Measurements from ENCODE around the gene EGR4.

The EGR4 gene

DNA sequence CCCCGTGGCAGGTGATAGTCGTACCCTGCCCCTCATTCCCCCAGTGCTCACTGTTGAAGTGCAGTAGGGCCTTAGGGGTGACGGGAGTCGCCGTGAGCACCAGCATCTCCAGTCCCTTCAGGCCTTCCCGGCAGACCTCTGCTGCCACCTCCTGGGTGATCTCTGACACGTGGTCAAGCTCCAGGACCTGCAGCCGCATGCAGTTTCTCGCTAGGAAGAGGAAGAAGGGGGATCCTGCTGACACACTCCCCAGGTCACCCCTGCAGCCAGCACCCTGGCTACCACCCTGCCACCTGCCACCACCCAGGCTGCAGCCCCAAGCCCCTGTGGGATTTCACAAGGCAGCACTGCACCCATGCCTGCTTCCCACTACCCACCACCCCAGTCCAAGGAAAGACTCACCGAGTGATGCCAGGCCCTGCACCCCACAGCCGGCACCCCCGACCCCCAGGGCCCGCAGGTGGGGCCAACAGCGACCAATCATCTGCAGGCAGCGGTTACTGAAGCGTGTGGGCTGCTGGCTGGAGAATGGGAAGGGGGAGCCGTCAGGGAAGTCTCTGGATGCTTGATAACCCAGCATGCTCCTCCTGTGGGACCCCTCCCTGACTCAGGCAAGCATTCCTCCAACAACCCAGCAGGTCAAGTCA lies 32.9 kb downstream of the EGR4 start:
- no peaks in the 10 kb centered on the region for H3K36me3 ChIP-seq (ENCODE audit: control insufficient read depth, insufficient read depth, low read length, severe bottlenecking)
- no peak overlapping the region for H3K9ac ChIP-seq (ENCODE audit: low read length)
- no peak overlapping the region for H3K4me3 ChIP-seq (ENCODE audit: low read length)
- H3K9me3 ChIP-seq (ENCODE audit: control insufficient read depth, low read length), result no peaks in the 10 kb centered on the region
- no peaks in the 10 kb centered on the region for H3K27me3 ChIP-seq (replicated peaks; ENCODE audit: control insufficient read depth, insufficient read depth, low read length)
- no peaks in the 10 kb centered on the region for H3K4me1 ChIP-seq (ENCODE audit: control insufficient read depth, insufficient read depth, low read length)
- peak; percentile 48 for DNase-seq (ENCODE audit: low read depth)

DNA sequence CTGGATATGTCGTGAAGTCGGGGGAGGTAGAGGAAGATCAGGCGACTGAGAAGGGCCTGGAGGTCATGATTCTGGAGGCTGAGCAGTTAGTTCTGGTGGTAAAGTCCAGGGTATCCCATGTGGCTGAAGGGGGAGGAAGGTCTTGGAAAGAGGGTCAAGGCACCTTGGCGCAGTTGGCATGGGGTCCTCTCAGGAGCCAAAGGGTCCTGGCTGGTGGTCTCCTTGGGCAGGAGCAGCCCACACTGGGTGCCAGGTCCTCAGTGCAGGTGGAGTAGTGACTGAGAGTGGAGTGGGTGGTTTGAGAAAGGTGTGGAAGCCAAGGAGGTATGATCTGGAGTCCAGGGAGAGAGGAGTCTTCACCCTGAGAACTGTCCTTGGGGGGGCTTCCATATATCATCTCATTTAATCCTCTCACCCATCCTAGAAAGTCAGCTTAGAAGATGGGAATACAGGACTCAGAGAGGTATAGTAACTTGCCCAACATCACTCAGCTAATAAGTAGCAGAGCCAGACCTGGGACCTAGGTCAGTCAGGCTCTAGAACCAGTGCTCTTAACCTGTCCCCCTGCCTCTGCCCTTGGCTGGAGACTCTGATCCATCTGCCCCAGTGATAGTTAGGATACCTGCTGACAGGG lies 33.5 kb downstream of the EGR4 start:
- peaks cover 2% of the 10 kb centered on the region for H3K4me1 ChIP-seq (ENCODE audit: control insufficient read depth, insufficient read depth, low read length)
- no peak for DNase-seq (ENCODE audit: low read depth)
- no peak overlapping the region for H3K9ac ChIP-seq (ENCODE audit: low read length)
- H3K4me3 ChIP-seq (ENCODE audit: low read length), result no peak overlapping the region
- H3K27me3 ChIP-seq (replicated peaks; ENCODE audit: control insufficient read depth, insufficient read depth, low read length), result no peaks in the 10 kb centered on the region
- H3K9me3 ChIP-seq (ENCODE audit: control insufficient read depth, low read length), result no peaks in the 10 kb centered on the region
- peaks cover under 1% of the 10 kb centered on the region for H3K36me3 ChIP-seq (ENCODE audit: control insufficient read depth, insufficient read depth, low read length, severe bottlenecking)

DNA sequence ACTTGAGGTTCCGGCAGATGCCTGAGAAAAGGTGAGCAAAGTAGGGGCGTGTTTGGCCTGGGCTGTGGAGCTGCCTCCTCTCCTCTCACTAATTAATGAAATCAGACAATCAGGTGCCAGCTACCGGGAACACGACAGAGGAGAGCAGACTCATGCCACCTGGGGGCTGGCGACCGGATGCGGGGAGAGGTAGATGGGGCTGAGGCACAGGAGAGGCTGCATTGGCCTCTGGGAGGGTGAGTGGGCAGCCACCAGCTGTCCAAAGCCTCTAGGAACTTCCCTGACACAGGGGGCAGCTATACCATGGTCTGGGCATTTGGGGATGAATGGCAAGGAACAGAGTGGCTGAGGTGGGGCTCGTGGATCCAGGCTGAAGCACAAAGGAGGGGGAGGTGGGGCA lies 34.1 kb downstream of the EGR4 start:
- DNase-seq (ENCODE audit: low read depth), result no peak
- peaks cover 3% of the 10 kb centered on the region for H3K4me1 ChIP-seq (ENCODE audit: control insufficient read depth, insufficient read depth, low read length)
- H3K4me3 ChIP-seq (ENCODE audit: low read length), result no peak overlapping the region
- no peaks in the 10 kb centered on the region for H3K27me3 ChIP-seq (replicated peaks; ENCODE audit: control insufficient read depth, insufficient read depth, low read length)
- peaks cover 6% of the 10 kb centered on the region for H3K36me3 ChIP-seq (ENCODE audit: control insufficient read depth, insufficient read depth, low read length, severe bottlenecking)
- no peak overlapping the region for H3K9ac ChIP-seq (ENCODE audit: low read length)
- no peaks in the 10 kb centered on the region for H3K9me3 ChIP-seq (ENCODE audit: control insufficient read depth, low read length)

DNA sequence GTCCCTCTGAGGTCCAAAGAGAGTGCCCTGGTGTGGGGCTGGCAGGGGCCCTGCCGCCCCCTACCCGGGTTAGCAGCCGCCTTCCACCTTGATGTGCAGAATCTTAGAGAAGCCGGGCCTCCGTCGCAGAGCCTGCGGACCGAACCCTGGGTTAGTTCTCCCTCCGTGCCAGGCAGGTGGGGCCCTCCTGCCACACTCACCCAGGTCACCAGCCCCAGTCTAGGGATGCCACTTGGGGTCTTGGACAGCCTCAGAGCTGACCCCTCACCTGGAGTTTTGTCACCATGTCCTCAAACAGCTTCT lies 34.5 kb downstream of the EGR4 start:
- no peak for DNase-seq (ENCODE audit: low read depth)

DNA sequence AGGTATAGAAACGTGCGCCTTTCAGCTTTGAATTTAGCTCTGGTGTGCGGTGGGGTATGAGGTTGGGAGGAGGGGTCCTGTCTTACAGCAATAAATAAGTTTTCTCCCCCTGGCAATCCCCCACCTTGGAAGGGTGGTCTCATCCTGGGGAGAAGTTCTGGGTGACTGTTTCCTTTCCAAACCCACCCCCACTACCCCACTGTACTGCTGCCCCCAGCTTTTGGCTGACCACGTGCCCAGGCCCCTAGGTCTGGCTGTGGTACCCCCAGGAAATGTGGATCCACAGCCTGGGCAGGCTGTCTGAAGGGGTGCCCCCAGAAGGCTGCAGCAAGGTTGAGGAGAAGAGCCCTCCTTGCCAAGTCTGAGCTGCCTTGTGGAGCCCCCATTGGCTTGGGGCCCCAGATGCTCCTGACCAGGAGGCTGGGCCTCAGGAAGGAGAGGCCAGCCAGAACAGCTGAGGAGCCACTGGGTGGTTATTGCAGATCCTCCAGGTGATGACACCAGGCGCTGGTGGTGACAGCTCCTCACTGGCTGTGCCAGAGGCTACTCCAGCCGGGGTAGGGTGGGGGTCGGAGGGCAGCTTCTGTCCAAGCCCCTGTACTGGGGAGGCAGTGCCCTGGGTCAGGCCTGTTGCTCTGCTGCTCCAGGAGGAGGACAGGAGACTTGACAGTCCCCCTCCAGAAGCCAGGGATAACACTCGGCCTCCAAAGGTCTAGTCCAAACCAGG lies 35.0 kb downstream of the EGR4 start:
- Histone ChIP-seq H3K4me1 (ENCODE audit: control insufficient read depth, insufficient read depth, low read length) (peaks cover 3% of the 10 kb centered on the region), H3K9me3 (ENCODE audit: control insufficient read depth, low read length) (no peaks in the 10 kb centered on the region), H3K4me3 (ENCODE audit: low read length) (no peak overlapping the region), H3K36me3 (ENCODE audit: control insufficient read depth, insufficient read depth, low read length, severe bottlenecking) (peaks cover 16% of the 10 kb centered on the region), H3K27me3 (replicated peaks; ENCODE audit: control insufficient read depth, insufficient read depth, low read length) (no peaks in the 10 kb centered on the region), H3K9ac (ENCODE audit: low read length) (no peak overlapping the region)
- no peak for DNase-seq (ENCODE audit: low read depth)

More for the DNA sequence above, 34.5 kb downstream of the EGR4 start:
- H3K27me3 ChIP-seq (replicated peaks; ENCODE audit: control insufficient read depth, insufficient read depth, low read length), result no peaks in the 10 kb centered on the region
- H3K4me1 ChIP-seq (ENCODE audit: control insufficient read depth, insufficient read depth, low read length), result peaks cover 3% of the 10 kb centered on the region
- H3K9me3 ChIP-seq (ENCODE audit: control insufficient read depth, low read length), result no peaks in the 10 kb centered on the region
- peaks cover 10% of the 10 kb centered on the region for H3K36me3 ChIP-seq (ENCODE audit: control insufficient read depth, insufficient read depth, low read length, severe bottlenecking)
- no peak overlapping the region for H3K9ac ChIP-seq (ENCODE audit: low read length)
- no peak overlapping the region for H3K4me3 ChIP-seq (ENCODE audit: low read length)

DNA sequence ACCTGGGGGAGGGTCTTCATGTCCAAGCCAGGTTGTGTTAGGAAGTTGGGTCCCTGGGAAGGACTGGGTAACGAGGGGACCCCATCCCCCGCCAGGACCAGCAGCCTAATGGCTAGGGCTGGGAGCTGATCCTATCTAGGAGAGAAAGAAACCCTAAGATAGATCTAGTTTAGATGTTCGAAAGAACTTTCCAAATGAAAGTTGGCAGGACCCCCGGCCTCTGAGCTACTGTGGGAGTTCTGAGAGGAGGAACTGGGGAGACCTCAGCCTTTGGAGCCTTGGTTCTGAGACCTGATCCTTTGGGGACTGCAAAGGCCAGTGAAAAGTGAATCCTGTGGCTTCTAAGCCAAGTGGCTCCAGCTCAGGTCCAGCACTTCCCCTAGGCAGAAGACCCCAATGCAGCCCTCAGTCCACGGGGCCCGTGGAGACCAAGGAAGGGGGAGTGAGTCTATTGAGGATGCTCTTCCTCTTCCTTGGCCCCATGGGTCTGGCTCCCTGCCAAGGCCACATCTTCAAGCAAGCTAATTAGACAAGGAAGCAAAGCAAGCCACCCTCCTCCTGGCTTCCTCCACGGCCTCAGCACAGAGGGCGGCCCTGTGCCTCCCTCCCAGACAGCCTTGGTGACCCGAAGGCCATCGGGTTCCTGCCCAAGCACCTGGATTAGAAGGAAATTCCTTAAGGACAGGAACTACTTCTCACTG lies 35.8 kb downstream of the EGR4 start:
- Histone ChIP-seq H3K27me3 (replicated peaks; ENCODE audit: control insufficient read depth, insufficient read depth, low read length) (no peaks in the 10 kb centered on the region), H3K36me3 (ENCODE audit: control insufficient read depth, insufficient read depth, low read length, severe bottlenecking) (peaks cover 23% of the 10 kb centered on the region), H3K9ac (ENCODE audit: low read length) (no peak overlapping the region), H3K4me3 (ENCODE audit: low read length) (no peak overlapping the region), H3K9me3 (ENCODE audit: control insufficient read depth, low read length) (no peaks in the 10 kb centered on the region), H3K4me1 (ENCODE audit: control insufficient read depth, insufficient read depth, low read length) (peaks cover 3% of the 10 kb centered on the region)
- no peak for DNase-seq (ENCODE audit: low read depth)

GRCh38 chr2:73257021-73257420 lies 36.3 kb downstream of the EGR4 start:
- Histone ChIP-seq H3K27me3 (replicated peaks; ENCODE audit: control insufficient read depth, insufficient read depth, low read length) (no peaks in the 10 kb centered on the region), H3K4me1 (ENCODE audit: control insufficient read depth, insufficient read depth, low read length) (peaks cover 3% of the 10 kb centered on the region), H3K36me3 (ENCODE audit: control insufficient read depth, insufficient read depth, low read length, severe bottlenecking) (peaks cover 28% of the 10 kb centered on the region), H3K9ac (ENCODE audit: low read length) (no peak overlapping the region), H3K4me3 (ENCODE audit: low read length) (no peak overlapping the region), H3K9me3 (ENCODE audit: control insufficient read depth, low read length) (no peaks in the 10 kb centered on the region)
- DNase-seq (ENCODE audit: low read depth), result no peak

GRCh38 chr2:73256618-73256922 lies 36.8 kb downstream of the EGR4 start:
- H3K4me3 ChIP-seq (ENCODE audit: low read length), result no peak overlapping the region
- H3K4me1 ChIP-seq (ENCODE audit: control insufficient read depth, insufficient read depth, low read length), result peaks cover 3% of the 10 kb centered on the region
- no peaks in the 10 kb centered on the region for H3K9me3 ChIP-seq (ENCODE audit: control insufficient read depth, low read length)
- H3K9ac ChIP-seq (ENCODE audit: low read length), result no peak overlapping the region
- no peak for DNase-seq (ENCODE audit: low read depth)
- H3K27me3 ChIP-seq (replicated peaks; ENCODE audit: control insufficient read depth, insufficient read depth, low read length), result no peaks in the 10 kb centered on the region
- H3K36me3 ChIP-seq (ENCODE audit: control insufficient read depth, insufficient read depth, low read length, severe bottlenecking), result peaks cover 32% of the 10 kb centered on the region

GRCh38 chr2:73255907-73256617 lies 37.3 kb downstream of the EGR4 start:
- Histone ChIP-seq H3K27me3 (replicated peaks; ENCODE audit: control insufficient read depth, insufficient read depth, low read length) (no peaks in the 10 kb centered on the region), H3K36me3 (ENCODE audit: control insufficient read depth, insufficient read depth, low read length, severe bottlenecking) (peaks cover 37% of the 10 kb centered on the region), H3K9me3 (ENCODE audit: control insufficient read depth, low read length) (no peaks in the 10 kb centered on the region), H3K4me1 (ENCODE audit: control insufficient read depth, insufficient read depth, low read length) (peaks cover 3% of the 10 kb centered on the region), H3K4me3 (ENCODE audit: low read length) (no peak overlapping the region), H3K9ac (ENCODE audit: low read length) (no peak overlapping the region)
- no peak for DNase-seq (ENCODE audit: low read depth)

DNA sequence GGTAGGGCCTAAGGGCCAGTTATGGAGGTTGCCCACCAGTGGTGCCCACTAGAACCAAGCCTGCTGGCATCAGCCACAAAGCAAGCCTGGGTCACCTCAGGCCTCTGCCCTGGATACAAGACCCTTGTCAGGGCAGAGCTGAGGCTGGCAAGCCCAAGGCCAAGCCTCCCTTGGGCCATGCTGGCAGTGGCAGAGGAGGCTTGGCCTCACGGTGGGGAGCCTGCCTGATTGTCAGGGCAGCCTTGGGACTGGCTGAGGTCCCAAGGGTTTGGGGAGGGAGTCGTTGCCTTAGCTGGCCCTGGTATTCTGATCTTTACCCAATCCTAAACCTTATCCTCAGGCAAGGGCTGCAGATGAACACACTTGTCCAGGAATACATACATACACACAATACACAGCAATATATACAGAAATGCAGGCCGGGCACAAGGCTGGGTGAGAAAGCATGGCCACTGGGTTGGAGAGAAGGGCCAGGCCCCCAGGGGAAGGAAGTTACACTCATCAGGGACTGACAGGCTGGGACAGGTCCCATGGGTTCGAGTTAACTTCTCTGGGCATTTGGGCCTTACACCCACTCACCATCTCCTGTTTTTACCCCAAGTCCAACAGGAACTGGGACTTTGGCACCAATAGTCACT lies 38.2 kb downstream of the EGR4 start:
- DNase-seq (ENCODE audit: low read depth), result no peak

More for the DNA sequence above, 38.2 kb downstream of the EGR4 start:
- H3K36me3 ChIP-seq (ENCODE audit: control insufficient read depth, insufficient read depth, low read length, severe bottlenecking), result peaks cover 46% of the 10 kb centered on the region
- no peak overlapping the region for H3K9ac ChIP-seq (ENCODE audit: low read length)
- peaks cover 3% of the 10 kb centered on the region for H3K4me1 ChIP-seq (ENCODE audit: control insufficient read depth, insufficient read depth, low read length)
- H3K4me3 ChIP-seq (ENCODE audit: low read length), result no peak overlapping the region
- H3K27me3 ChIP-seq (replicated peaks; ENCODE audit: control insufficient read depth, insufficient read depth, low read length), result no peaks in the 10 kb centered on the region
- H3K9me3 ChIP-seq (ENCODE audit: control insufficient read depth, low read length), result no peaks in the 10 kb centered on the region
